Central memory CD8-positive, alpha-beta T cell (primary cell): ENCODE results near the gene GPC5.

ENCODE experiments used
- ATAC-seq: fragments of 150-1000 bp; cut with Tn5 transposase; replicated peaks from 2 replicates; pipeline ENCODE4 v1.10.0; 2022; ENCODE audit warnings: mild to moderate bottlenecking, moderate FRiP score, moderate number of reproducible peaks; ENCODE audit not compliant: poor library complexity, severe bottlenecking; ENCODE audit errors: extremely low read depth
- DNase-seq, 2 donors: peaks; one replicate each; pipeline ENCODE4 v3.0.0; 2021; ENCODE audit warnings: low spot score in 2 of 2
- H3K27ac Mint-ChIP-seq: one replicate; pipeline ENCODE4 v1.8.0; 2022; ENCODE audit warnings: low read depth, mild to moderate bottlenecking, moderate library complexity, mixed read lengths
- H3K27me3 Mint-ChIP-seq: one replicate; pipeline ENCODE4 v1.8.0; 2022; ENCODE audit warnings: mixed read lengths
- H3K36me3 Mint-ChIP-seq: one replicate; pipeline ENCODE4 v1.8.0; 2022; ENCODE audit warnings: mild to moderate bottlenecking, moderate library complexity, mixed read lengths; ENCODE audit not compliant: insufficient read depth
- H3K4me1 Mint-ChIP-seq: one replicate; pipeline ENCODE4 v1.8.0; 2022; ENCODE audit warnings: mixed read lengths
- H3K4me3 Mint-ChIP-seq: one replicate; pipeline ENCODE4 v1.8.0; 2022; ENCODE audit warnings: mild to moderate bottlenecking, moderate library complexity, mixed read lengths
- H3K9me3 Mint-ChIP-seq: one replicate; pipeline ENCODE4 v1.8.0; 2022; ENCODE audit warnings: mixed read lengths

Gene GPC5

DNA sequence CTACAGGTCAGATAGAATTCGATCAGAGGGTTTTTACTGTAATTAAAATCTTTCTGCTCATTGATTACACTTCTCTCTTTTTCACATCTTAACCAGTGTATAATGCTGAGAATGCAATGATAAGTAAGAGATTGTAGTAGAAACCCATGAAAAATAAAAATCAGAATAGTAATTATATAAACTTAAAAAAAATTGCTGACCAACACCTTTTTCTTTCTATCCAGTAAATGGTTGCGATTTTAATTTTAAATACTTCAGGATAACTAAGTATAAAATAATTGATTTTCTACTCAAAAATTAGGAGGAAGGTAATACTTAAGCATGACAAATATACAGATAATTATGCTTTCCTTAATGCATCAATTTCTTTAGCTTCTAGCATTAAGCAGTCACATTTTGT is 917.6 kb downstream of the GPC5 start:
- Mint-ChIP-seq H3K4me3 (no peak overlapping the region), H3K36me3 (no peaks in the 10 kb centered on the region), H3K27me3 (no peaks in the 10 kb centered on the region), H3K27ac (no peak overlapping the region), H3K4me1 (no peaks in the 10 kb centered on the region), H3K9me3 (peaks cover 6% of the 10 kb centered on the region)
- ATAC-seq (no peak), DNase-seq (no peak)

DNA sequence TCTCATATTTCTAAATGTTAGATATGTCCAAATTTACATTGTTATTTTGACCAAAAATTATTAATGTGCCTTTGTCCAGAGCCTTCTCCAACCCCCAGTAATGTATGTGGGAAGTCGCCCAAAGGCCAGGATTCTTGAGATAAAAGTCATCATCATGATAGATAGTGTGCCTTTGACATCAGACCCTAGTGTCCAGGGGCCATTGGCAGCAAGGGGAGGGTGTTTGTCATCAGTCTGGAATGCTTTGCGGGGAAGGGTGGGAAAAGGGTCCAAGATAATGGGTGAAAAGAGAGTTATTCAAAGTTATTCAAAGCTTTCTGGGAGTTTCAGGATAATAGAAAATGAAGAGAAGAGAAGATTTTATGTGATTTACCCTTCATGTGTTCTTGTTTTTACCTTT is 918.6 kb downstream of the GPC5 start:
- Mint-ChIP-seq H3K9me3 (no peaks in the 10 kb centered on the region), H3K36me3 (no peaks in the 10 kb centered on the region), H3K27me3 (no peaks in the 10 kb centered on the region), H3K27ac (no peak overlapping the region), H3K4me1 (no peaks in the 10 kb centered on the region), H3K4me3 (no peak overlapping the region)
- ATAC-seq (no peak), DNase-seq (no peak)

DNA sequence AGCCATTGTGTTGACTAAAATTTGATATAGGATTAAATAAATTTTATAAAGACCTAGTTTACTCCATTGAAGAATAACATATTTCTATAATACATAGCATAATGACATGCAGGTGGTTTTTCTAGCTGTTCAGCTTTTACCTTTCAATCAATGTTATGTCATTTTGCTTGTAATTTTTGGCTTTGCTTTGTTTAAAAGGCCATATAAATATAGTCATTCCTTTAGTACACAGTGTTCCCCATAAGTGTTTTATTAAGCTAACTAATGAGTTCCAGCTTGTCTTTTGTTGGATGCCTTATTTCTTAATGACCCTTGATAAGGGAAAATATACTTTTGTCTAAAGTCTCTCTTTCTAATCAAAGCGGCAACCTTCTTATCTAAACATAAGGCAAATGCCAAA is 921.9 kb downstream of the GPC5 start:
- no peak for ATAC-seq
- Mint-ChIP-seq H3K9me3 (no peaks in the 10 kb centered on the region), H3K4me1 (no peaks in the 10 kb centered on the region), H3K36me3 (no peaks in the 10 kb centered on the region), H3K27ac (no peak overlapping the region), H3K27me3 (no peaks in the 10 kb centered on the region), H3K4me3 (no peak overlapping the region)
- DNase-seq = no peak

DNA sequence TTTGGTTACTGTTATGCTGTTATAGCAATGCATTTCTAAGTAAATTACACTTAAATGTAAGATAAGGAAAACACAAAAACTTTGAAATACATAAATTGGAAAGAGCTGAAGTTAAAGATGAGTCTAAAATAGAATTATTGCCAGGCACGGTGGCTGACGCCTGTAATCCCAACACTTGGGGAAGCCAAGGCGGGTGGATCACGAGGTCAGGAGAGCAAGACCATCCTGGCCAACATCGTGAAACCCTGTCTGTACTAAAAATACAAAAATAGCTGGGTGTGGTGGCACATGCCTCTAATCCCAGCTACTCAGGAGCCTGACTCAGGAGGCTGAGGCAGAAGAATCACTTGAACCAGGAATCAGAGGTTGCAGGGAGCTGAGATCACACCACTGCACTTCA is 922.8 kb downstream of the GPC5 start:
- H3K27me3 Mint-ChIP-seq = no peaks in the 10 kb centered on the region
- no peak overlapping the region for H3K4me3 Mint-ChIP-seq
- H3K36me3 Mint-ChIP-seq = no peaks in the 10 kb centered on the region
- no peak for ATAC-seq
- no peak overlapping the region for H3K27ac Mint-ChIP-seq
- no peaks in the 10 kb centered on the region for H3K4me1 Mint-ChIP-seq
- no peaks in the 10 kb centered on the region for H3K9me3 Mint-ChIP-seq
- no peak for DNase-seq

DNA sequence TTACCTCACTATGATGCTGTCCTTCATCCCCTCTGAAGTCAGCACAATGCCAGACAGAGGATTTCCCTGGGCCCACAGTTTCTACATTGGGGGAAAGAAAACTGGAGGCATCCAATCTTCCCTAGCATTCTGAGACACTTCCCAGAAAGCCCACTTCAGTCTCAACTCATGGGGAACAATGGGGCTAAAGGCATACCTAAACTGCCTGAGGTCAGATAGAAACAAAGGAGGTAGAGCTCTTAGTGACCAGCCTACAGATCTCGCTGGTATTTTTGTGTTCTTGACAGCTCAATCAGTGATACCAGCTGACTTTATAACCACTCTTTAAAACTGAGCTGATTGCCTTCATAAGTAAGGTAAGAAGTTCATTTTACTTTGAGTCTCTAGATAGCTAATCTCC is 947.2 kb downstream of the GPC5 start:
- Mint-ChIP-seq H3K27me3 (no peaks in the 10 kb centered on the region), H3K4me1 (no peaks in the 10 kb centered on the region), H3K9me3 (peaks cover 33% of the 10 kb centered on the region), H3K36me3 (no peaks in the 10 kb centered on the region), H3K27ac (no peak overlapping the region), H3K4me3 (no peak overlapping the region)
- DNase-seq (no peak), ATAC-seq (no peak)

DNA sequence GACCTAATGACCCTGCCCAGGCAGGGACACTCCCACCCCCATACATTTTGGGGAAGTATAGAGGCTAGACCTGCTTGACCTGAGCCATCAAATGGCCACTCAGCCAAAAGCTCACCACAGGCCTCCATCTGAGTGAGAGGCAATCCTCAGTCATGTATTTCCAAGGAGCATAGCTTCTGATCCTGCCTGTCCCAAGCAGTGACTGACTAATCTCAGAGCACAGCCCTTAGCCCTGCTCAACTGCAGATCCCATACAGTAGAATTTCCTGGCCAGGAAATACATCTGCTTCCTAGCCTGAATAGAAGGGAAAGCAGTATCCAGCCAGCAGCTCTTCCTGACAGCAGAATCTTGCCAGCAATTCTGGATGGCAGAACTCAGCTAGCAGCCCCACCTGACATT is 947.6 kb downstream of the GPC5 start:
- ATAC-seq = no peak
- DNase-seq = no peak
- Mint-ChIP-seq H3K27me3 (no peaks in the 10 kb centered on the region), H3K36me3 (no peaks in the 10 kb centered on the region), H3K27ac (no peak overlapping the region), H3K4me3 (no peak overlapping the region), H3K9me3 (peaks cover 33% of the 10 kb centered on the region), H3K4me1 (no peaks in the 10 kb centered on the region)

DNA sequence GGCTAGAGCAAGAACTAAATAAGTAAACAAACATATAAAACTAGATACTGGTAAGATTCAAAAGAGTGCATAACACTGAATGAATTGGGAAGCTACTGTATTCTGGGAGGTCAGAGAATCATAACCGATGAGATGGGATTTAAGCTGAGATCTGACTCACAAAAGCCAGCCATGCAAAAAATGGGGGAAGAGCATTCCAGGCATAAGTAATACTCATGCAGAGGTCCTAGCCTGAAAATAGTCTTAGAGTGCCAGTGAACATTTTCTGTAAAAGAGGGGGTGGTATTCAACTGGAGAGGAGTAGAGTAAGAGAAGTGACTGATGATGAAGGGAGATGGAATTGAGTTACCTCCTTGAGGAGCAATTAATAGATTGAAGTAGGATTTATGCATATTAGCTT is 956.2 kb downstream of the GPC5 start:
- Mint-ChIP-seq H3K36me3 (no peaks in the 10 kb centered on the region), H3K27me3 (no peaks in the 10 kb centered on the region), H3K9me3 (peaks cover 33% of the 10 kb centered on the region), H3K4me1 (no peaks in the 10 kb centered on the region), H3K27ac (no peak overlapping the region), H3K4me3 (no peak overlapping the region)
- no peak for ATAC-seq
- no peak for DNase-seq

DNA sequence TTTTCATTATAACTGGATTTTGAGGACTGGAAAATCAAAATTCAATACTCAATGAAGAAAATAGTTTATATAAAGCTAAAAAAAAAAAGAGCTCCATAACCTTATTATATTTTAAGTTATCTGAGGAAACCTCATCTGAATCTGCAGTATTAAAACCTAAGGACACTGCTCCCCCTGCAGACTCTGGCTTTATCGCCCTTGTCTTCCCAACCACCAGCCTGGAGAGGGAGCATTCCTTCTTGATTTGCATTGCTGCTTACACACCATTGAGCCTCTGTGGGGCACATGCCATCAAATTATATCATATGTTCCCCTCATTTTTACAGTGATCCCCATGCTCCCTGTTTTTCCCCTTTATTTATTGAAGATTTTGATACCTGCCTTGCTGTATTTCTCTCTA is 956.8 kb downstream of the GPC5 start:
- H3K36me3 Mint-ChIP-seq = no peaks in the 10 kb centered on the region
- H3K4me3 Mint-ChIP-seq = no peak overlapping the region
- no peaks in the 10 kb centered on the region for H3K27me3 Mint-ChIP-seq
- DNase-seq = no peak
- no peak for ATAC-seq
- H3K27ac Mint-ChIP-seq = no peak overlapping the region
- peaks cover 30% of the 10 kb centered on the region for H3K9me3 Mint-ChIP-seq
- no peaks in the 10 kb centered on the region for H3K4me1 Mint-ChIP-seq

DNA sequence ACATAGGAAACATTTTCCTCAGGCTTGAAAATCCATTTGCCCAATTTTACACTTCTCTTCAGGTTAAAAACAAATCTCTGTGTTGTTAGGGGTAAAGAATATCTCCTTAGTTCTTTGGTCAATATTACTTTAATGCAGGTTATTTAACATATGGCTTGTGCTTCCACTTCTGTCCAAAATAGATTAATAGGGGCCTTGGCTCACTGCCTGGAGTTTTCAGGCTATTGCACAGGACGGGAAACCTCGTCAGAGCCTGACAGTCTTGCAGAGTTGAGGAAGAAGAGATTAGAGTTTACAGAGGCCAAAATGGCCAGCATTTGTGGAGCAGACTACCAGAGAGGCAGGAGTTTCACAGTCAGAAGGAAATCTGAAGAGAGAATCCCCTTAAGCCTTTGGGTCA is 964.3 kb downstream of the GPC5 start:
- H3K36me3 Mint-ChIP-seq = no peaks in the 10 kb centered on the region
- DNase-seq (no peak), ATAC-seq (no peak)
- no peak overlapping the region for H3K4me3 Mint-ChIP-seq
- H3K27ac Mint-ChIP-seq = no peak overlapping the region
- peaks cover 16% of the 10 kb centered on the region for H3K9me3 Mint-ChIP-seq
- H3K4me1 Mint-ChIP-seq = no peaks in the 10 kb centered on the region
- H3K27me3 Mint-ChIP-seq = no peaks in the 10 kb centered on the region

DNA sequence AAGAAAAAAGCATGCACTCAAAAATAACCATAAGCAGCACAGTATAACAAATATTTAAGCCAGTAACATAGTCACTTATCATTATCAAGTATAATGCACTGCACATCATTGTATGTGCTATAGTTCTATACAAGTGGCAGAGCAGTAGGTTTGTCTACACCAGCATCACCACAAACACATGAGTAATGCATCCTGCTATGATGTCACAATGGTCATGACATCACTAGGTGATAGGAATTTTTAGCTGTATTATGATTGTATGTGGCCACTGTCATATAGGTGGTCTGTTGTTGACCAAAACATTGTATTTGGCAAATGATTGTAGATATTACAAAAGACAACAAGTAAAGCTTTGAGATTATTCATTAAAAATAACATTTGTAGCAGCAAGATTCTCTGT is 967.5 kb downstream of the GPC5 start:
- no peaks in the 10 kb centered on the region for H3K27me3 Mint-ChIP-seq
- no peak overlapping the region for H3K27ac Mint-ChIP-seq
- no peaks in the 10 kb centered on the region for H3K4me1 Mint-ChIP-seq
- no peak overlapping the region for H3K4me3 Mint-ChIP-seq
- H3K36me3 Mint-ChIP-seq = no peaks in the 10 kb centered on the region
- peaks cover 11% of the 10 kb centered on the region for H3K9me3 Mint-ChIP-seq
- no peak for DNase-seq
- no peak for ATAC-seq

DNA sequence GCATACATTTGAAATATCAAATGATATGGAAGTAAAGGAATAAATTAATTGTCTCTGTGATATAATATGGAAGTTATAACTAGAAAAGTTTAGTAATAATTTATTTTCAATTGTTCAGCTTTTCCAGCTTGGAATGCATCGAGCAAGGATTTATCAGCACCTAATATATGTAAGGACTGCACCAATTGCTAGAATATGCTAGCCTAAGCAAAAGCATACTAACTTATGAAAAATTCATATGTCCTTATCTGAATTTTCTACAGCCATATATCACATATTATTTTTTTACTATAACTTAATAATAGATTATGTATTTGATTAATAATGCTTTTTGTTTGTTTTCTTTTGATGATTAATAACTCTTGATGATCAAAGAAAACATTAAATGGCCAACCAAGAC is 979.0 kb downstream of the GPC5 start:
- peaks cover 17% of the 10 kb centered on the region for H3K9me3 Mint-ChIP-seq
- ATAC-seq = no peak

DNA sequence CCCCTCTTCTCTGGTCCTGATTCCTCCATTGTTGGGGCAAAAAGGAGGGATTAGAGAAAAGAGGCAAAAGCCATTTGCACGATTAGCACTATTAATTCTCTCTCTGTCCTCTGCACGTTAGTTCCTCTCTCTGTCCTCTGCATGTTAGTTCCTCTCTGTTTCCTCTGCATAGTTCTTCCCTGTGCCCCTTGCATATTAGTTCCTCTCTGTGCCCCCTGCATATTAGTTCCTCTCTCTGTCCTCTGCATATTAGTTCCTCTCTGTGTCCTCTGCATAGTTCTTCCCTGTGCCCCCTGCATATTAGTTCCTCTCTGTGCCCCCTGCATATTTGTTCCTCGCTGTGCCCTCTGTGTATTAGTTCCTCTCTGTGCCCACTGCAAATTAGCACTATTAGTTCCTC is 981.0 kb downstream of the GPC5 start:
- Mint-ChIP-seq H3K4me1 (no peaks in the 10 kb centered on the region), H3K4me3 (no peak overlapping the region), H3K27ac (no peak overlapping the region), H3K27me3 (no peaks in the 10 kb centered on the region), H3K9me3 (peaks cover 18% of the 10 kb centered on the region), H3K36me3 (no peaks in the 10 kb centered on the region)
- DNase-seq (no peak), ATAC-seq (no peak)

More for the DNA sequence above, 979.0 kb downstream of the GPC5 start:
- no peak for DNase-seq
- Mint-ChIP-seq H3K36me3 (no peaks in the 10 kb centered on the region), H3K27me3 (no peaks in the 10 kb centered on the region), H3K4me3 (no peak overlapping the region), H3K4me1 (no peaks in the 10 kb centered on the region), H3K27ac (no peak overlapping the region)

DNA sequence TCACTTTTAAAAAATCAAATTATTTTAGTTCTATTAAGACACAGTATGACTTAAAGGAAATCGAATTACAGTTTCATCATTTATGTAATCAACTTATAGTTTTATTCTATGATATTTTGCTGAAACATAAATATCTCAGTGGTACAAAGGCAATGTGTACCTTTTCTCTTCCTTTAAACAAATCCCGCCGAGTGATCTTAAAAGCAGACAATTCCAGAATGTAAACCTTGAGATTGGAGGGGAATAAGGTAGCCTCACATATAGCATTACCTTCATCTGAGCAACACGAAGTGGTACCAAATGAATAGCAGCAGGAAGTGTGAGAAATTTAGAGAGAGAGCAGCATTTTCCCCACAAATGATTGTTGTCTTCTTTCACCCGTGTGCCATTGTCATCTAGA is 986.0 kb downstream of the GPC5 start:
- no peaks in the 10 kb centered on the region for H3K4me1 Mint-ChIP-seq
- H3K36me3 Mint-ChIP-seq = no peaks in the 10 kb centered on the region
- ATAC-seq = no peak
- DNase-seq = no peak
- H3K9me3 Mint-ChIP-seq = peaks cover 20% of the 10 kb centered on the region
- no peaks in the 10 kb centered on the region for H3K27me3 Mint-ChIP-seq
- H3K4me3 Mint-ChIP-seq = no peak overlapping the region
- H3K27ac Mint-ChIP-seq = no peak overlapping the region

DNA sequence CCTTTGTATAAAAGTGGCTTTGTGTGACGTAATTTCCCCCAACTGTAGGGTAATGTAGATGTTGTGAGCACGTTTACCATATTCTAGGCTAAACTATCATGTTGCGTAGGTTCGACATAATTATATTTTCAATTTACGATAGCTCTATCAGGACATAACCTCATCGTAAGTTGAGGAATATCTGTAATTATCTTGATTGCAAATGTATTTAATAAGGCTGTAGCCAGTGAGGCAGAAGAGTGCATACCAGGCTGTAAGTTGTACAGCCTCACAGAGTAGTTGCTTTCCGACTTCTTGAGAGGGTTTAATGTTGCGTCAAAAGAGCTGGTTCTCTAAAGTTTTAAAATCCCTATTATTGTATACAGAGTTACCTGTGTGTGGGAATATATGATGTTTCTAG is 988.8 kb downstream of the GPC5 start:
- Mint-ChIP-seq H3K9me3 (peaks cover 6% of the 10 kb centered on the region), H3K27me3 (no peaks in the 10 kb centered on the region), H3K36me3 (no peaks in the 10 kb centered on the region), H3K4me1 (no peaks in the 10 kb centered on the region), H3K4me3 (no peak overlapping the region), H3K27ac (no peak overlapping the region)
- no peak for ATAC-seq
- DNase-seq = no peak
